Measurements from ENCODE around the gene INPP5K.
A peak's percentile ranks its signal among the peaks of the same experiment; 100 is the strongest.

The INPP5K gene

GRCh38 chr17:1505586-1505985, 10.8 kb downstream of the INPP5K start:
- DNase-seq (ENCODE audit: low spot score), result no peak

GRCh38 chr17:1504866-1505265, 11.5 kb downstream of the INPP5K start:
- no peak for DNase-seq (ENCODE audit: low spot score)

DNA sequence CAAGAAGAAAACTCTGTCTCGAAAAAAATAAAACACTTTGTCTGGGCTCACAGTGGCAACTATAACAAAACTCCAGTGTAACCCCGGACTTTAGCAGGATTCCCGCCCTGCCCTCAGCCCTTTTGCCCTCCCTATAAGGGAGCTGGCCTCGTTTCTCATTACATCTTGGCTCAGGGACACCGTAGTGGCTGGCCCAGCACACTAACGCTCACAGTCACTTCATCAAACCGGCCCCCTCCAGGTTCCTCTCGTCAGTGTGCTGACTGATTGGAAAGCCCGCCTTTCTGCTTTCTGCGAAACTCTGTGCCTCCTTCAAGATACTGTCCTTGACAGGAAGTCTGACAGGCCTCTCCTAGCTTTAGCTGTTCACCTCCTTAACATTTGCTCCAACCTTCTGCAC, 12.7 kb downstream of the INPP5K start:
- no peak for DNase-seq (ENCODE audit: low spot score)

GRCh38 chr17:1498869-1499268, 17.5 kb downstream of the INPP5K start:
- no peak for DNase-seq (ENCODE audit: low spot score)

GRCh38 chr17:1498233-1498632, 18.2 kb downstream of the INPP5K start:
- DNase-seq (ENCODE audit: low spot score), result no peak

- DNase-seq (ENCODE audit: low spot score), result no peak
Measured at GRCh38 chr17:1497831-1498230, 18.6 kb downstream of the INPP5K start.

- no peak for DNase-seq (ENCODE audit: low spot score)
Measured at GRCh38 chr17:1496869-1497268, 19.5 kb downstream of the INPP5K start.

DNA sequence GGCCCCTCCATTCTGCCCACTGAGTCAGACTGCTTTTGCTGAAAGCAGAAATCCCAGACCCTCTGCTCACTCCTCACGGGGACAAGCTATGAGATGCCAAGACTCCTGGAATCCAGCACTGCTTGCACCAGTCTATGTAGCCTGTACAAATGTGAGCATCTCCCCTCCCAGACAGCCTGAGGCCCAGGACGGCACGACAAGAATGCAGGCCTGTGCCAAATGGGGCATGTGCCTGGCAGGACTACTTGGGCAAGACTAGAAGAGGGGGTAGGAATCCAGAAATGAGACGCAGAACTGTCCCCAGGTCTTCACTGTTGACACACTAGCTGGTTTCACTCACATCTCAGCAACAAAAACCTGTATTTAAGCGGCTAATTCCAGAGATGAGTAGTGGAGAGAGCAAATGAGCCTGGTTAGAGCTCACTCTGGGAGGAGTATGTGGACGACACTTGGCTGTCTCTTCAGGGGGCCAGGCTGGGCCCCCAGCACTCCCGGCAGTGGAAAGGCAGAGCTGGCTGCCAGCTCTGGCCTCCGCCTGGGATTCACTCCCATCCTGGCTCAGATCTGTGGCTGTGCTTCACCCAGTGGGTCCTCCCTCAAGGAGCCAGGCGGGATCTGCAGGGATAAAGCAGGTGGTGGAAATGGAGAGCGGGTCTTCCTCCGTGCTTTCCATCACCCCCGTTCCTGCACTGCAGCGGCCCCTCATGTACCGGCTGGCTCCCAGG, 21.0 kb downstream of the INPP5K start:
- no peak for DNase-seq (ENCODE audit: low spot score)

- no peak for DNase-seq (ENCODE audit: low spot score)
Measured at GRCh38 chr17:1494736-1495253, 21.6 kb downstream of the INPP5K start.

DNA sequence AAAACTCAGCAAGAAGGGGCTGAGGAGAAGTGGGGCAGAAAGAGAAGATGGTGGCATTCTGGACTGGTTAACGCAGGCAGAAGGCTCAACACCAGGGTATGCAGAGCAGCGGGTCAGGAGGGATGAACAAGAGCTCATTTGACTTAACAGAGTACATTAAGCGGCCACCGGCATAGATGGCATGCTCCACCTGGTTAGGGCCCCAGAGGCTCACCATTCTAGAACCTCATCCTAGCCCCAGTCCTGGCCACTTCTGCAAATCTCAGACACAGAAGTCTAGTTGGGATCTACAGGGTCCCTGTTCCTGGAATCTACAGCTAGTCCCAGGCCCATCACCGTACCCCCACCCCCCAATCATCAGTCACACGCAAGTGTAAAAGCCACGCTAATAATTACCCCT, 22.2 kb downstream of the INPP5K start:
- DNase-seq (ENCODE audit: low spot score), result no peak

DNA sequence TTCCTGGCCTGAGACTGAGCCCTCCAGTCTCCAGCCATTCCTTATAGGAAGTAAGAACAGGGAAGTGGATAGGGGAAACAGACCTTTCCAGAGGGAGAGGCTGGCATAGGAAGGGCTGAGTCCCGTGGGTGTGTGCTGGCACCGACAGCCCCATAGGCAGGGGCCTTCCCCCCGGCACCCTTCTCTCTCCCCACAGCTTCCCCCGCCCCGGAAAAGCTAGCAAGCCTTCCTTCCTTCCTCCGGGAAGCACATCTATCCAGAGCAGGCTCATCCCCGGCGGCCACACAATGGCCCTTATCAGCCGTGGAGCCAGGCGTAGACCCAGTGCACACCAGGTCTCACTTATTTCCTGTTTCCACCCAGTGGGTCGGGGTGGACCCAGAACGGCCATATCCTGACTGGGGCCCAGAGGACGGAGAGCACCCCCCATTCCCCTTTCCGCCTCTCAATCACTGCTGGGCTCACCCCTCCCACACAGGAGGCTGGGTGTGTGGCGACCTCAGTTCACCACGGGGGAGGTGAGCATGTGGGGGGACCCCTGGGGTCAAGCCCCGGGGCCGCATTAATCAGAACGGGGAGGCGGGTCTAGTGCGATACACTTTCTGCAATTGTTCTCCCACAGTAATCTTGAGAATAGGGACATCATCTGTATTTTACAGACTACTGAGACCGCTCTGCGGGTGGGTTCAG, 23.0 kb downstream of the INPP5K start:
- no peak for DNase-seq (ENCODE audit: low spot score)

DNA sequence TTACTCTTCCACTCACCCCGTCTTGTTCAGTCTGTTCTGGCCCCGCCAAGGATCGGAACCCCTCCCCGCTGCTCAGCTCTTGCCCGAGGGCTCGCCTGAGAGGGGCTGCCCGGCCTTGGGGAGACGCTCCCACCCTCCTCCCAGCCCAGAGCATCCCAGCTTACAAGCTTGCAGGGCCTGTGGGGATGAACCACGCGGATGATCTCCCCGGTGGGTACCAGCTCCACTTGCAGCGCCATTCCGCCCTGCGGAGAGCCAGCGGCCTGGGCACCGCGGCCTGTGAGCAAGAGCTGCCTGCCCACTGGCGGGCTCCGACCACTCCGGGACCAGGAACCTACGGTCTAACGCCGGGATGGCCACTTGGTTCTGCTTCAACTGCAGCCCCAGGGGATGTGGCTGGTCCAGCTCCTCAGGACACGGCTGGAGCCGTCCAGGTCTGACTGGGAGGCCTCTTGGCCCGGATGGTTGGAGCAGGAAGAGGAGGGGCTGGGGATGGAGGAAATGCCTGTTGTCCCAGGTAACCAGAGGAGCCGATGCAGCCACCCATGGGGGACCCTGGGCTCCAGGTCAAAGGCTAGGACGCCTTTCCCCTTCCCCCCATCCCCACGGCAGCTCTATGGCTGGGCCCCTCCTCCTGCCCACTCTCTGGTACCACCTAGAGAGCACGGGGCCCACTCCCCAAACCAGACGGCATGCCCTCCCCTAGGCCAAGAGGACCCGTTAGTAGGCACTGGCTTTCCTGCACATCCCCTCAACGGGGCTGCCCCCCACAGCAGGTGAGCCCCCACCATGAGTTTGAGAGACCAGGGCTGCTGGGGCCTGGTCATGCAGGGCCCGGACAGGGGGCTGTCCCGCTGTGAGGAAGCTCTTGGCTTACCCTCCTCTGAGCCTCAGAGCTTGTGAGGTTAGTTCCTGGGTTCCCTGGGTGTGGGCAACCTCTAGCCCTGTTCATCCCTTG, 23.9 kb downstream of the INPP5K start, which contains the start of gene MYO1C:
TSS of gene MYO1C (minus strand) at position 438 of the 958 bp plus-strand sequence. CDS start at position 239, 199 bp downstream.
- DNase-seq (ENCODE audit: low spot score), result no peak

GRCh38 chr17:1491443-1492248, 24.8 kb downstream of the INPP5K start:
- DNase-seq (ENCODE audit: low spot score), result peak; percentile 68

DNA sequence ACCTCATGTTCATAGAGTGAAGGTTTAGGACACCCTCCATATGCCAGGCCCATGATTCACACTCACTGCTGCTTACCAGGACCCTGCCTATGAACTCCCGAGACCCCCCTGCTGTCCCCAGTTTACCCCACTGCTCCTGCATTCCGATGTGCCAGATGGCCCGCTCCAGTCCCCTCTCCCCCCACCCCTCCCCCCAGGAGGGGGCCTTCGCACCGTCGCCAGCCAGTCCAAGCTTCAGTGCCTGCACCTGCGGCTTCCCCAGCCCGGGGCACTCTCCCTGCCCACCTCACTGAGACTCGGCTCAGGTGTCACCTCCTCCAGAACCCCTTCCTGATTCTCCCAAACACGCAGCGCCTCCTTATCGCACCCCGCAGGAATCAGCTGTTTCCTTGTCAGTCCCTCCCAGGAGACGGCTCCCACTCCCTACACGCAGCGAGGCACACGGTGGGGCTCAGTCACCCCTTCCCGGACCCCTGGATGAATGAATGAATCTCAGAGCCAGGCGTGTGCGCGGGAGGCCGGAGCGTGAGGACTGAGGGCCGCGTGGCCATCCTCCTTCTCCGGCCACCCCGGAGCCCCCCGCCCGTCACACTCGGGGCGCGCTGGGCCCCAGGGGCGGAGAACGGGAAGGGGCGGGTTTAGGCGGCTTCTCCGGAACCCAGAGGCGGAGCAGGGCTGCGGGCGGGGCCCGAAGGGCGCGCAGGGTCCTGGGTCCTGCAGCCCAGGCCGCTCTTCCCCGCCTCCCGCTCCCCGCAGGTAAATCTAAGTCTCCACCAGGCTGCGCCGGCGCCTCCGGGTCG, 25.6 kb downstream of the INPP5K start:
- DNase-seq (ENCODE audit: low spot score), result peak; percentile 44

GRCh38 chr17:1488826-1489270, 27.6 kb downstream of the INPP5K start:
- no peak for DNase-seq (ENCODE audit: low spot score)

DNA sequence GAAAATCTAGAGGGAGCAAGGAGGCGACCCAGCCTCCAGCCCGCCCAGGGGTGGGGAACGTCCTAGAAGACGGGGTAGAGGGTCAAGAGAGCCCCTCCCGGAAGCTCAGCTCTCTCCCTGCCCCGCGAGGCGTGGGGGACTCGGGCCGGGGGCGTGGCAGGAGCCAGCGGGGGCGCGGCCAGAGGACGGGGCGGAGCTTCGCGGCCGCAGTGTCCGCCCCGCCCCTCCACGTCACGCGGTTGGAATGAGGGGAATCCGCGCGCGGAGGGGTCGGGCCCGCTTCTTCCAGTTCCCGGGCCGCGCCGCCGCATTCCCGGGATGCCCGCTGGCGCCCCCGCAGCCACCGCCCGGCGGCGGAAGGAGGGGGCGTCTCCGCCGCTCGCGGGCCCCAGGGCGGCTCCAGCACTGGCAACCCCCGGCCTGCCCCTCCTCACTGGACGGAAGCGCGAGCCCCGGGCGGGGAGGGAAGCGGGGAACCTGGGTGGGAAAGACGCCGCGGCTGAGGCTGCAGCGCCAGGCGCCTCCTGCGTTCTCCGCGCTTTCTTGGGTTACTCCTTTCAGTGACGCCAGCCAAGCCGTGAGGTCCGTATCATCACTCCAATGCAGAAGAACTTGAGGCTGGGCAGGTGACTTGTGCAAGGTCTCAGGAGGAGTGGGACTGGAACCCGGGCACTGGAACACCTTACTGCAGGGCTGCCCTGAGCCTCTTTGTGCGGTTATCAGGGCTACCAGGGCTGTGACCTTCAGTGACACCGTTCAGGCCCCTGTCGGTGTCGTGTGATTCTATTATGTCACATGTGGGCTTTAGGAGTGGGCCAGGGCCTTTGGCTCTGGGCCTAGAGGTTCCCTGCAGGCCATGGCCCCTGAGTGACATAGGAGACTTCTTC, 28.2 kb downstream of the INPP5K start:
- peak; percentile 92 for DNase-seq (ENCODE audit: low spot score)

GRCh38 chr17:1486802-1487695, 29.4 kb downstream of the INPP5K start:
- DNase-seq (ENCODE audit: low spot score), result peak; percentile 35

Measured in LoVo (cell line).